ENCODE measurements around the gene SOHLH2.

DNA sequence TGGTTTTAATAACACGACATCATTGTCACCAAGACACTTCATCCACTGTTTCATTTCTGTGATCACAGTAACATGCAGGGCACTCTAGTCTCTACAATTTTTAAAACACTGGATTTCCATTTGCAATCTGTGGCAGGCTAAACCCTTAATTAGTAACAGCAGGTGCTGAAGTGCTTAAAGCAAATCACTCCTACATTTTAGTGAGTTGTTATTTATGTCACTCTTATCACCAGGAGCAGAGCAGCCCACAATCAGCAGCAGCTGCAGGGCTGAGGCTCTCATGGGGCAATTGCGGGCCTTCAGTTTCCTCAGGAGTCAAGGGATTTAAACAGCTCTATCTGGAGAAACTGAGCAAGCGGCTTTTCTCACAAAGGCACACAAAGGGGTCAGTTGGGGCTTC lies 1.6 kb downstream of the SOHLH2 start:
- no peak for TF ChIP-seq RAD21 (IDR thresholded peaks at IDR 0.05; ENCODE audit: low read length)
- TF ChIP-seq, protein P1, sequence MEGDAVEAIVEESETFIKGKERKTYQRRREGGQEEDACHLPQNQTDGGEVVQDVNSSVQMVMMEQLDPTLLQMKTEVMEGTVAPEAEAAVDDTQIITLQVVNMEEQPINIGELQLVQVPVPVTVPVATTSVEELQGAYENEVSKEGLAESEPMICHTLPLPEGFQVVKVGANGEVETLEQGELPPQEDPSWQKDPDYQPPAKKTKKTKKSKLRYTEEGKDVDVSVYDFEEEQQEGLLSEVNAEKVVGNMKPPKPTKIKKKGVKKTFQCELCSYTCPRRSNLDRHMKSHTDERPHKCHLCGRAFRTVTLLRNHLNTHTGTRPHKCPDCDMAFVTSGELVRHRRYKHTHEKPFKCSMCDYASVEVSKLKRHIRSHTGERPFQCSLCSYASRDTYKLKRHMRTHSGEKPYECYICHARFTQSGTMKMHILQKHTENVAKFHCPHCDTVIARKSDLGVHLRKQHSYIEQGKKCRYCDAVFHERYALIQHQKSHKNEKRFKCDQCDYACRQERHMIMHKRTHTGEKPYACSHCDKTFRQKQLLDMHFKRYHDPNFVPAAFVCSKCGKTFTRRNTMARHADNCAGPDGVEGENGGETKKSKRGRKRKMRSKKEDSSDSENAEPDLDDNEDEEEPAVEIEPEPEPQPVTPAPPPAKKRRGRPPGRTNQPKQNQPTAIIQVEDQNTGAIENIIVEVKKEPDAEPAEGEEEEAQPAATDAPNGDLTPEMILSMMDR (conservative IDR thresholded peaks at IDR 0.05; ENCODE audit: low read depth, low read length) = no peak
- TF ChIP-seq POLR2A (IDR thresholded peaks at IDR 0.05; ENCODE audit: low read depth, low read length) = no peak
- TF ChIP-seq FOS (IDR thresholded peaks at IDR 0.05; ENCODE audit: low read depth, low read length) = no peak
- TF ChIP-seq, protein P2, sequence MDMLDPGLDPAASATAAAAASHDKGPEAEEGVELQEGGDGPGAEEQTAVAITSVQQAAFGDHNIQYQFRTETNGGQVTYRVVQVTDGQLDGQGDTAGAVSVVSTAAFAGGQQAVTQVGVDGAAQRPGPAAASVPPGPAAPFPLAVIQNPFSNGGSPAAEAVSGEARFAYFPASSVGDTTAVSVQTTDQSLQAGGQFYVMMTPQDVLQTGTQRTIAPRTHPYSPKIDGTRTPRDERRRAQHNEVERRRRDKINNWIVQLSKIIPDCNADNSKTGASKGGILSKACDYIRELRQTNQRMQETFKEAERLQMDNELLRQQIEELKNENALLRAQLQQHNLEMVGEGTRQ (IDR thresholded peaks at IDR 0.05; ENCODE audit: low read depth, low read length) = no peak
- no peak for TF ChIP-seq RCOR1 (IDR thresholded peaks at IDR 0.05; ENCODE audit: insufficient replicate concordance, low read length)
- TF ChIP-seq, protein P3, sequence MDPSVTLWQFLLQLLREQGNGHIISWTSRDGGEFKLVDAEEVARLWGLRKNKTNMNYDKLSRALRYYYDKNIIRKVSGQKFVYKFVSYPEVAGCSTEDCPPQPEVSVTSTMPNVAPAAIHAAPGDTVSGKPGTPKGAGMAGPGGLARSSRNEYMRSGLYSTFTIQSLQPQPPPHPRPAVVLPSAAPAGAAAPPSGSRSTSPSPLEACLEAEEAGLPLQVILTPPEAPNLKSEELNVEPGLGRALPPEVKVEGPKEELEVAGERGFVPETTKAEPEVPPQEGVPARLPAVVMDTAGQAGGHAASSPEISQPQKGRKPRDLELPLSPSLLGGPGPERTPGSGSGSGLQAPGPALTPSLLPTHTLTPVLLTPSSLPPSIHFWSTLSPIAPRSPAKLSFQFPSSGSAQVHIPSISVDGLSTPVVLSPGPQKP (IDR thresholded peaks at IDR 0.05; ENCODE audit: borderline replicate concordance, low read depth, low read length) = no peak
- TF ChIP-seq BHLHE40 (IDR thresholded peaks at IDR 0.05; ENCODE audit: low read depth, low read length) = no peak
- TF ChIP-seq CEBPB (IDR thresholded peaks at IDR 0.05; ENCODE audit: low read depth, low read length) = no peak
- TF ChIP-seq RFX5 (IDR thresholded peaks at IDR 0.05; ENCODE audit: low read depth, low read length) = no peak
- TF ChIP-seq SMC3 (IDR thresholded peaks at IDR 0.05; ENCODE audit: low read depth, low read length) = no peak
